GM10266 (cell line): ENCODE data around the gene SDCBP2.

Source experiments
- DNase-seq: peaks from one replicate; pipeline ENCODE4 v3.0.0; 2012; ENCODE audit errors: extremely low spot score
- TF ChIP-seq, protein P1 (sequence below): IDR thresholded peaks from 2 replicates; pipeline ENCODE4 v1.5.1; 2012; ENCODE audit warnings: mild to moderate bottlenecking, low read depth; ENCODE audit not compliant: control insufficient read depth, insufficient read depth; ENCODE audit errors: missing control alignments

The SDCBP2 gene

DNA sequence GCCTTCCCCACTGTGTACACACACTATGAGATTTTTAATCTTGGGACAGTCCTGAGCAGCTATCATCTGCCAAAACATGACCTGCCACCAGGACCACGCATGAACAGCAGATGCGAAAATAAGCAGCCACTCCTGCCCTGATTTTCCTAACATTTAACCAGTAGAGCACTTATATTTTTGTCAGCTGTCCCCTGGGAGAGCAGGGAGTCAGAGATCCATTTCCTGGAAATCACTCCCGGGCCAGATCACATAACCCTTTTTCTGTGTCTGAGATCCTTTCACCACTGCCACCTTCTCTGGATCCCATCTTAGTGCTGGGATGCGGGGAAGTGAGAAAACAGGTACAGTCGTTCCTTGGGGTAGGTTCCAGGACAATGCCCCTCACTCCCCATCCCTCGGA is 5.7 kb downstream of the SDCBP2 start:
- TF ChIP-seq, protein P1, sequence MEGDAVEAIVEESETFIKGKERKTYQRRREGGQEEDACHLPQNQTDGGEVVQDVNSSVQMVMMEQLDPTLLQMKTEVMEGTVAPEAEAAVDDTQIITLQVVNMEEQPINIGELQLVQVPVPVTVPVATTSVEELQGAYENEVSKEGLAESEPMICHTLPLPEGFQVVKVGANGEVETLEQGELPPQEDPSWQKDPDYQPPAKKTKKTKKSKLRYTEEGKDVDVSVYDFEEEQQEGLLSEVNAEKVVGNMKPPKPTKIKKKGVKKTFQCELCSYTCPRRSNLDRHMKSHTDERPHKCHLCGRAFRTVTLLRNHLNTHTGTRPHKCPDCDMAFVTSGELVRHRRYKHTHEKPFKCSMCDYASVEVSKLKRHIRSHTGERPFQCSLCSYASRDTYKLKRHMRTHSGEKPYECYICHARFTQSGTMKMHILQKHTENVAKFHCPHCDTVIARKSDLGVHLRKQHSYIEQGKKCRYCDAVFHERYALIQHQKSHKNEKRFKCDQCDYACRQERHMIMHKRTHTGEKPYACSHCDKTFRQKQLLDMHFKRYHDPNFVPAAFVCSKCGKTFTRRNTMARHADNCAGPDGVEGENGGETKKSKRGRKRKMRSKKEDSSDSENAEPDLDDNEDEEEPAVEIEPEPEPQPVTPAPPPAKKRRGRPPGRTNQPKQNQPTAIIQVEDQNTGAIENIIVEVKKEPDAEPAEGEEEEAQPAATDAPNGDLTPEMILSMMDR = no peak
- DNase-seq = no peak

DNA sequence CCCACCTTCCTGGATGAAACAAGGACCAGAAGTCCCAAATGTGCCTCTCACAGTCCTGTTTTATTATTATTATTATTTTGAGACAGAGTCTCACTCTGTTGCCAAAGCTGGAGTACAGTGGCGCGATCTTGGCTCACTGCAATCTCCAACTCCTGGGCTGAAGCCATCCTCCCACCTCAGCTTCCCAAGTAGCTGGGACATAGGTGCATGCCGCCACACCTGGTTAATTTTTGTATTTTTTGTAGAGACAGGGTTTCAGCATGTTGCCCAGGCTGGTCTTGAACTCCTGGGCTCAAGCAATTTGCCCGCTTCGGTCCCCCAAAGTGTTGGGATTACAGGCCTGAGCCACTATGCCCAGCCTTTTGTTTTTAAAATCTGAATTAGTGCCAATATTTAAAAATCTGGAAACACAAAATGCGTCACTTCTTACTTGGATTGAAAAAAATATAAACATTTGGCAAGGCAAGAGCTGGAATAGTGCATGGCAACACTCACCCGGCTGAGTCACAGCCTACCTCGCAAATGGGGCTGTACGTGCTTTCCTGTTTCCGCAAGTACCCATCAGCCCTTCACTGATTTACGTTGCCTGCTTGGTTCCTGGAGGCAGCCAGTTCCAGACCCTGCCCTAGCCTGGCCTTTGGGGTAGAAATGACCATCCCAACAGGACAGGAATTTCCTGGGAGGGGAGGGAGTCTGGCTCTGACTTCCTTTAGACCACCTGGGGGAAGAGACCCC is 6.3 kb downstream of the SDCBP2 start:
- TF ChIP-seq, protein P1 = no peak
- DNase-seq = no peak

DNA sequence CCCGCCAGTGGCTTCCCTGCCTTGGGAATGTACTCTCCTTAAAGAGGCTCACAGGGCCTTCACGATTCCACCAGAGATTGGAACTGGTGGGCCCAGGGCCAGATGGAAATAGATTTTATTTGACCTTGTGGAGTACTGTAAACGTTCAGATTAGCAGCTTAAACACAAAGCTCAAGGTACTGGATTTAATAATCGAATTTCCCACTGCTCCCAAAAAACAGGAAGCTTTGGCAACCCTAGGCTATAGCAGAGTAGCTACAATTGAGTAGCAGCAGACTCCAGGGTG is 7.3 kb downstream of the SDCBP2 start:
- no peak for DNase-seq
- TF ChIP-seq, protein P1 = no peak

DNA sequence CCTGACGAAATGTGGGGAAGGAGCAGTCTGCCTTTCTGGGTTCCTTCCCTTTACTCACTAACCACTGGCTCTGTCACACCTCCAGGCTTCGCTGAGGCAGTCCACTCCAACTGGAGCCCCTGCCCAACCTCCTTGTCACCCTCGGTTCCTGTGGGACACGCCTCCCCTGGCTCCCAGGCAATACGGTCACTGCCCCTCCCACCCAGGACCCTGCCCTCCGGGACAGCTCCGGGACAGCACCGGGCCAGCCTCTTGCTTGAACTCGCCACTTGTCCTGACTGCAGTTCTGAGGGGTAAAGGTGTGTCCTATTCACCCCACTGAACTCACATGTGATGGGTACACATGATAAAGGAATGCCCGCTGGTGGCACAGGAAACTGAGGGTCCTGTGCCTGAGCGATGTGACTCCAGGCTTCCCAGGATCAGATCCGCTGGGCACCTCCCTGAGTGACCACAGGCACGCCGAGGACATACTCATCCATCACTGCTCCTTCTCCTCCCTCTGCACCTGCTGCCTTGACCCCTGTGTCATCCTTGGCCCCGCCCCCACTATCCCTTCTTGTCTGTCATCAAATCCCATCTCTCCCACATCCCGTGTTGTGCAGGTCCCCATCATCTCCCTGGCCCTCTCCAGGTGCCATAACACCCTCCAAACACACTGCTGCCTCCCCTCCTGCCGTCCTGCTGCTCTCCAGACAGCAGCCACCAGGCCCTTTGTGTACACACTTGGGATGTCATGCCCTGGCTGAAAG is 7.9 kb downstream of the SDCBP2 start:
- TF ChIP-seq, protein P1 = no peak
- DNase-seq = no peak

DNA sequence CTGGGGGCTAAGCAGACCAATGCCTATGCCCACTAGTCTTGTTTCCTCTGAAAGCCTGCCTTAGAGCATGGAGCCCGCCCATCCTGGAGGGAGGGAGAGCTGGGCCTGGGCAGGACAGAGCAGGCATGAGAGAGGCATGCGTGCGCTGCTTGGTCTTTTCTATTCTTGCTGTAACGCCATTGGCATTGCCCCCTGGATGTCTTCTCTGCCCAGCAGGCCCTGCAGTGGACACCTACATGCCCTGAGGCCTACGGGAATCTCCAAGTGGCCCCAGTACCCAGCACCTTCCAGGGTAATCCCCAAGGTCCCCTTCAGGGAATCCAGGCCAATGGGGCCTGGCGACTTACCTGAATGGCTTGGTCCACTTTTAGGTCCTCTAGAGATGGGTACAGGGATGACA is 8.9 kb downstream of the SDCBP2 start:
- TF ChIP-seq, protein P1 = no peak
- no peak for DNase-seq

DNA sequence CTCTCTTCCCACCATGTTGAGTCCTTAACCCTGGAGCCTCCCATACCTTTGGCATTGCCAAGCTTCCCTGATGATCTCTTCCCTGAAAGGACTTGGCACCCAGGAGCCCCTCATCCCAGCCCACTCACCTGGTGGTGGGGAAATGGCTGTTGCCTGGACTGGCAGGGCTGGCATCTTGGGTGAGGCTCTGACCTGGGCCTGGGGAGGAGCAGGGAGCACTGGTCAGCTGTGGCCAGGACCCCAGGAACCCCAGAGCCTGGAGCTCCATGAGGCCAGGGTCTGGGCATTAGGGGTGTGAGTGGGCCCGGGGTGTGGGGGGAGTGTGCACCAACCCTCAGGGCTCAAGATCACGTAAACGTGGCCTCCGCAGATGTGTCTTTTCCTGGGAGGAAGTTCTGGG is 9.5 kb downstream of the SDCBP2 start:
- TF ChIP-seq, protein P1 = no peak
- DNase-seq = no peak

DNA sequence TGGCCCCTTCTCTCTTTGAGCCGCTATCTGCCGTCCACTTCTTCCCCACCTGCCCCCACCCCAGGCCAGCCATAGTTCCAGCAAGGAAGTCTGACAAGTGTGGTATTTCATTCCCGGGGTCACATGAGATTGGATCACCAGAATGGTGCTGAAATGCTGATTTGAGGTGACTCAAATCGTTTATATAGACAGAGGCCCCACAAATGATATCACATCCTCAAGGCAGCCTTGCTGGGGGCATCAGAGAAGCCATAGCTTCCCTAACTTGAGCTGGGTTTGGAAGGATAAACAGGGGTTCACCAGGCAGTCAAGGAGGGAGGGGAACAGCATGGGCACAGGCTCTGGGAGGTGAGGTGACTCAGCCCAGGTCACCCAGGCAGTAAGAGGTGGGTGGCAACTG is 9.9 kb downstream of the SDCBP2 start:
- TF ChIP-seq, protein P1 = no peak
- DNase-seq = no peak
